Spleen (tissue), 7 donors: ENCODE measurements around the gene DYSF.

Experiments
- POLR2AphosphoS5 ChIP-seq, 3 donors: sonication (generic); formaldehyde crosslinking; IDR thresholded peaks; one replicate each; pipeline ENCODE4 v1.5.1; 2017; ENCODE audit warnings: antibody characterized with exemption in 3 of 3
- TF ChIP-seq, protein P1 (sequence below), 11 experiments: fragments of 200-600 bp in 7 of 11; fragments of 450-650 bp in 4 of 11; sonication (generic) in 4 of 11; IDR thresholded peaks in 8 of 11; conservative IDR thresholded peaks in 3 of 11; 1 replicate in 7 of 11; 2 replicates in 4 of 11; pipeline versions ENCODE4 v1.4.0 to v1.8.0; 2016 to 2021; ENCODE audit warnings: antibody characterized with exemption in 11 of 11, inconsistent platforms in 4 of 11, mild to moderate bottlenecking in 1 of 11
- donor health status: DM: no; HTN: no; CAD: no; lungs with moderate emphysema.
- donor health status: DM: no; HTN: no; CAD: no.
- donor health status: DM: no; HTN: no; CAD: no.

DNA sequence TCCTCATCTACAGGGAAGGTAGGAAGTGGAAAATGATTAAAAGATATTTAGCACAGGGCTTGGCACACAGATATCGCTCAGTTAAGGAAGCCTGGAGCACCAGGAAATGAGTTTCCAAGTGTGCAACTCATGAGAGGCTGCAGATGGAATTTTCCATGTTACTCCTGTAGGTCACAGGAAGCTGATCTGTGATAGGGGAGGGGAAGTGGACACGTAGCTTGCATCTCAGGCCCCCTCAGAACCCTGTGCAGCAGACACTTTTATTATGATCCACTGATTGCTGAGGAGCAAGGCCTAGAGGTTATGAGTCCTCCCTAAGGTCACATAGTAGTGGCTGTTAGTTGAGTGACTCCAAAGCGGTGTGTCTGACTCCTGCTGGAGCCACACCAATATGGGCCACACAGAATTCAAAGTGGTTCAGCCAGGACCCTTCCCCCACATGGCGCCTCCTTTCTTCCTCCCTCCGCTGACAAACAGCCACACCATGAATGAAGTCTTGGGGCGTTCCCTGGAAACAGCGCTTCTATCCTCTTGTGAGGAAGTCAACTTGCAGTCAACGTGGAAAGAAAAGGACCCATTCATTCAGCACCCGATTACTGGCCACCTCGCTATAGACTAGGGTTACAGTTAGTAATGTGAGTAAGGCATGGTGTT, 21.5 kb downstream of the DYSF start:
- TF ChIP-seq POLR2AphosphoS5 (IDR thresholded peaks at IDR 0.05), result no peak
- TF ChIP-seq, protein P1, sequence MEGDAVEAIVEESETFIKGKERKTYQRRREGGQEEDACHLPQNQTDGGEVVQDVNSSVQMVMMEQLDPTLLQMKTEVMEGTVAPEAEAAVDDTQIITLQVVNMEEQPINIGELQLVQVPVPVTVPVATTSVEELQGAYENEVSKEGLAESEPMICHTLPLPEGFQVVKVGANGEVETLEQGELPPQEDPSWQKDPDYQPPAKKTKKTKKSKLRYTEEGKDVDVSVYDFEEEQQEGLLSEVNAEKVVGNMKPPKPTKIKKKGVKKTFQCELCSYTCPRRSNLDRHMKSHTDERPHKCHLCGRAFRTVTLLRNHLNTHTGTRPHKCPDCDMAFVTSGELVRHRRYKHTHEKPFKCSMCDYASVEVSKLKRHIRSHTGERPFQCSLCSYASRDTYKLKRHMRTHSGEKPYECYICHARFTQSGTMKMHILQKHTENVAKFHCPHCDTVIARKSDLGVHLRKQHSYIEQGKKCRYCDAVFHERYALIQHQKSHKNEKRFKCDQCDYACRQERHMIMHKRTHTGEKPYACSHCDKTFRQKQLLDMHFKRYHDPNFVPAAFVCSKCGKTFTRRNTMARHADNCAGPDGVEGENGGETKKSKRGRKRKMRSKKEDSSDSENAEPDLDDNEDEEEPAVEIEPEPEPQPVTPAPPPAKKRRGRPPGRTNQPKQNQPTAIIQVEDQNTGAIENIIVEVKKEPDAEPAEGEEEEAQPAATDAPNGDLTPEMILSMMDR (IDR thresholded peaks at IDR 0.05 in 8 of 11, conservative IDR thresholded peaks at IDR 0.05 in 3 of 11), result no peak
